Measurements from ENCODE around the gene OR4D11.
"Not testable (repeated sequence)": the region's sequence is repeated elsewhere in the genome, so short reads cannot be mapped to it uniquely, and the experiment has no call there.

Gene OR4D11

DNA sequence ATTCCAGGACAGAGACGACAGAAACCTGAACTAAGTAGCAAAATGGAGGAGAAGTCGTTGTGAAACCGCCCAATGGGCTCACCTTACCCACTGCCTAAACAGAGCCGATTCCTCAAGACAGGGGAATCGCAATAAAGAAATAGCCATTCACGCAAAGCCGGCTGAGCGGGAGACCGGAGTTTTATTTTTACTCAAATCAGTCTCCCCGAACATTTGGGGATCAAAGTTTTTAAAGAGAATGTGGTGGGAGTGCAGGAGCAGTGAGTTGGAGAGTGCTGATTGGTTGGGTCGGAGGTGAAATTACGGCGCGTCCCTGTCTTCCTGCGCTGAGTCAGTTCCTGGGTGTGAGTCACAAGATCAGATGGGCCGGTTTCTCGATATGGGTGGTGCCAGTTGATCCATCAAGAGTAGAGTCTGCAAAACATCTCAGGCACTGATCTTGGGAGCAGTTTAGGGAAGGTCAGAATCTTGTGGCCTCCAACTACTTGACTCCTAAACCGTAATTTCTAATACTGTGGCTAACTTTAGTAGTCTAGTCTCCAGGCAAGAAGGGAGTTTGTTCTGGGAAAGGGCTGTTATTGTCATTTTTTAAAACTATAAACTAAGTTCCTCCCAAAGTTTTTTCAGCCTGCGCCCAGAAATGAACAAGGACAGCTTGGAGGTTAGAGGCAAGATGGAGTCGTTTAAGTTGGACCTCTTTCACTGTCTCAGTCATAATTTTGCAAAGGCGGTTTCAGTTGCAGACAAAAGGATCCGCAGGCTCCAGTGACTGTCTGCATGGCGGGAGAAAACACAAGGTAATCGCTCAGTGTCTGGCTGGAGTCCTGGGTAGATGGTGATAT is 42.0 kb downstream of the OR4D11 start:
- no peaks in the 10 kb centered on the region for H3K9me3 ChIP-seq (ENCODE audit: control insufficient read depth, low read length)
- H3K4me3 ChIP-seq (ENCODE audit: insufficient read depth, low read depth, low read length, poor library complexity, severe bottlenecking): no peak overlapping the region
- no peak overlapping the region for H3K27ac ChIP-seq (ENCODE audit: insufficient read depth, low read length, poor library complexity, severe bottlenecking)
- H3K36me3 ChIP-seq (ENCODE audit: control insufficient read depth, insufficient read depth, low read length): no peaks in the 10 kb centered on the region
- DNase-seq: no peak
- no peaks in the 10 kb centered on the region for H3K4me1 ChIP-seq (ENCODE audit: control insufficient read depth, insufficient read depth, low read length, poor library complexity, severe bottlenecking)
- no peaks in the 10 kb centered on the region for H3K27me3 ChIP-seq (replicated peaks; ENCODE audit: control insufficient read depth, insufficient read depth, low read length, poor library complexity, severe bottlenecking)

DNA sequence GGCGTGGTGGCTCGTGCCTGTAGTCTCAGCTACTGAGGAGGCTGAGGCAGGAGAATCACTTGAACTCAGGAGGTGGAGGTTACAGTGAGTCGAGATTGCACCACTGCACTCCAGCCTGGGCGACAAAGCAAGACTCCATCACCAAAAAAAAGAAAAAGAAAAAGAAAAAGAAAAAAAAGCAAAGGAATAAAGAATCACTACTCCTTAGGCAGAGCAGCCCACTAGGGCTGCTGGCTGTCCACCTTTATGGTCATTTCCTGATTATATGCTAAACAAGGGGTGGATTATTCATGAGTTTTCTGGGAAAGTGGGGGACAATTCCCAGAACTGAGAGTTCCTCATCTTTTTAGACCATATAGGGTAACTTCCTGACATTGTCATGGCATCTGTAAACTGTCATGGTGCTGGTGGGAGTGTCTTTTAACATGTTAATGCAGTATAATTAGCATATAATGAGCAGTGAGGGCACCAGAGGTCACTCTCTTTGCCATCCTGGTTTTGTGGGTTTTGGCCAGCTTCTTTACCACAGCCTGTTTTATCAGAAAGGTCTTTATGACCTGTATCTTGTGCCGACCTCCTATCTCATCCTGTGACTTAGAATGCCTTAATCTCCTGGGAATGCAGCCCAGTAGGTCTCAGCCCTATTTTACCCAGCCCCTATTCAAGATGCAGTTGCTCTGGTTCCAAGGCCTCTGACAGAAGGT is 44.4 kb downstream of the OR4D11 start:
- H3K27me3 ChIP-seq (replicated peaks; ENCODE audit: control insufficient read depth, insufficient read depth, low read length, poor library complexity, severe bottlenecking); H3K36me3 ChIP-seq (ENCODE audit: control insufficient read depth, insufficient read depth, low read length); H3K4me1 ChIP-seq (ENCODE audit: control insufficient read depth, insufficient read depth, low read length, poor library complexity, severe bottlenecking); DNase-seq; H3K9me3 ChIP-seq (ENCODE audit: control insufficient read depth, low read length); H3K27ac ChIP-seq (ENCODE audit: insufficient read depth, low read length, poor library complexity, severe bottlenecking); H3K4me3 ChIP-seq (ENCODE audit: insufficient read depth, low read depth, low read length, poor library complexity, severe bottlenecking): not testable (repeated sequence)

DNA sequence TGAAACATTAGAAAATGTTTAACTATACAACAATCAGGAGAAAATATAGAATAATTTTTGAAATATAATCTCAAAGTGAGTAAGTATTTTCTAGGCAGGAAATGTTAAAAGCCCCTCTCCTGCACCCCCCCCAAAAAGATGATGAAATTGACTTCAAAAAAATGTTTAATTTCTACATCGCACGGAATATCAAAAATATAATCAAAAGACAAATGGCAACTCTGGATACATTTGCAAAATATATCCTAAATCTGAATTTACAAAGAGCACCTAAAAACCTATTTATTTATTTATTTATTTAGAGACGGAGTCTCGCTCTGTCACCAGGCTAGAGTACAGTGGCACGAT is 44.9 kb downstream of the OR4D11 start:
- no peak for DNase-seq
- no peaks in the 10 kb centered on the region for H3K27me3 ChIP-seq (replicated peaks; ENCODE audit: control insufficient read depth, insufficient read depth, low read length, poor library complexity, severe bottlenecking)
- no peaks in the 10 kb centered on the region for H3K4me1 ChIP-seq (ENCODE audit: control insufficient read depth, insufficient read depth, low read length, poor library complexity, severe bottlenecking)
- H3K36me3 ChIP-seq (ENCODE audit: control insufficient read depth, insufficient read depth, low read length): no peaks in the 10 kb centered on the region
- H3K27ac ChIP-seq (ENCODE audit: insufficient read depth, low read length, poor library complexity, severe bottlenecking): no peak overlapping the region
- H3K9me3 ChIP-seq (ENCODE audit: control insufficient read depth, low read length): no peaks in the 10 kb centered on the region
- no peak overlapping the region for H3K4me3 ChIP-seq (ENCODE audit: insufficient read depth, low read depth, low read length, poor library complexity, severe bottlenecking)

DNA sequence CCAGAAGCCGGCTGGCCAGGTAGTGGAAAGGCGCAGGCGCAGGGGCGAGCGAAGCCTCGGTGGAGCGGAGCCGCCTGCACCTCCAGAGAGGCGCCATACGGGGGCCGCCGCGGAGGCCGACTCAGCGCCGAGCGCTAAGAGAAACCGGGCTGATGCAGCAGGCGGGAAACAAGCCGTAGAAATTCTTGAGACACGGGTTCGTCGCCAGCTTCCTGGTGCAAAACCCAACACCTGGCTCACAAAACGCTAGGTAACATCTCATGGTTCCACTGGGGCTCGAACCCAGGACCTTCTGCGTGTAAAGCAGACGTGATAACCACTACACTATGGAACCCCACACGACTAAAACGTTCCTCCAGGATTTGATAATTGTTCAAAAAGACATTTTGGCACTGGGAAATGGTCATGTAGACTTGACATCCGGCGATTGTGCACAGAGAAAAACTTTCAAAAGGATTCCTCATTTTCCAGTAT is 47.0 kb downstream of the OR4D11 start:
- Histone ChIP-seq H3K36me3 (ENCODE audit: control insufficient read depth, insufficient read depth, low read length) (no peaks in the 10 kb centered on the region), H3K4me3 (ENCODE audit: insufficient read depth, low read depth, low read length, poor library complexity, severe bottlenecking) (peak overlapping the region; percentile 50), H3K9me3 (ENCODE audit: control insufficient read depth, low read length) (no peaks in the 10 kb centered on the region), H3K4me1 (ENCODE audit: control insufficient read depth, insufficient read depth, low read length, poor library complexity, severe bottlenecking) (no peaks in the 10 kb centered on the region), H3K27ac (ENCODE audit: insufficient read depth, low read length, poor library complexity, severe bottlenecking) (peak overlapping the region; percentile 53), H3K27me3 (replicated peaks; ENCODE audit: control insufficient read depth, insufficient read depth, low read length, poor library complexity, severe bottlenecking) (no peaks in the 10 kb centered on the region)
- DNase-seq: peak; percentile 68 to 77 (median 73)

DNA sequence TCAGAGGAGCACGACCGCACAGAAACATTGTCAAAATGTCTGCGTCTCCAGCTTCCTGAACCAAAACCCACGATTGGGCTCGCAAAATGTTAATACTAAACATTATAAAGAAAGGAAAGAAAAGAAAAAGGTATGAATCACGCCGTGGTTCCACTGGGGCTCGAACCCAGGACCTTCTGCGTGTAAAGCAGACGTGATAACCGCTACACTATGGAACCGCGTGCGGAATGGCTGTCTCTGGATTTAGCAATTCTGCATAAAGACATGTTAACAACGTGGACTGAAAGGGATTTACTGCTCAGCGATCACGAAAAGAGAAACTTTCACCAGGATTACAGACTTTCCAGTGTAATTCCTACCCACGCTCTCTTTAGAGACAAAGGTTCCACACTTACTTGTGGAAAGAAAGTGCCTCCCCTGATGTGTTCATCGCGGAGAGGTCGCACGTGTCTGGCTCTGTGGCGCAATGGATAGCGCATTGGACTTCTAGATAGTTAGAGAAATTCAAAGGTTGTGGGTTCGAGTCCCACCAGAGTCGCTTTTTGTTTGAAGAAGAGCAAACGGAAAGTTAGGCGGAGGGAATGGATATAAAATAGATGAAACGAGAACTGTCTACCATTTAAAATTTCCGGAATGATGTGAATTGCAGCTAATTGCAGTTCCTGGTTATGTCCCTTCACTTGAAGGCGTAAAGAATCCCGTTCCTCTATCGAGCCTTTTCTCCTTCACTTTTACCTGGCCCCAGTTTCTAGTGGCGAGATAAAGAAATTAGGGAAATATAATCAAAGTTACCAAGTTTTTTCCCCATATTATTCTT is 47.7 kb downstream of the OR4D11 start:
- Histone ChIP-seq H3K4me1 (ENCODE audit: control insufficient read depth, insufficient read depth, low read length, poor library complexity, severe bottlenecking) (no peaks in the 10 kb centered on the region), H3K27ac (ENCODE audit: insufficient read depth, low read length, poor library complexity, severe bottlenecking) (peak overlapping the region; percentile 43), H3K27me3 (replicated peaks; ENCODE audit: control insufficient read depth, insufficient read depth, low read length, poor library complexity, severe bottlenecking) (no peaks in the 10 kb centered on the region), H3K36me3 (ENCODE audit: control insufficient read depth, insufficient read depth, low read length) (no peaks in the 10 kb centered on the region), H3K9me3 (ENCODE audit: control insufficient read depth, low read length) (no peaks in the 10 kb centered on the region), H3K4me3 (ENCODE audit: insufficient read depth, low read depth, low read length, poor library complexity, severe bottlenecking) (peak overlapping the region; percentile 50)
- peak; percentile 68 to 71 (median 70) for DNase-seq

DNA sequence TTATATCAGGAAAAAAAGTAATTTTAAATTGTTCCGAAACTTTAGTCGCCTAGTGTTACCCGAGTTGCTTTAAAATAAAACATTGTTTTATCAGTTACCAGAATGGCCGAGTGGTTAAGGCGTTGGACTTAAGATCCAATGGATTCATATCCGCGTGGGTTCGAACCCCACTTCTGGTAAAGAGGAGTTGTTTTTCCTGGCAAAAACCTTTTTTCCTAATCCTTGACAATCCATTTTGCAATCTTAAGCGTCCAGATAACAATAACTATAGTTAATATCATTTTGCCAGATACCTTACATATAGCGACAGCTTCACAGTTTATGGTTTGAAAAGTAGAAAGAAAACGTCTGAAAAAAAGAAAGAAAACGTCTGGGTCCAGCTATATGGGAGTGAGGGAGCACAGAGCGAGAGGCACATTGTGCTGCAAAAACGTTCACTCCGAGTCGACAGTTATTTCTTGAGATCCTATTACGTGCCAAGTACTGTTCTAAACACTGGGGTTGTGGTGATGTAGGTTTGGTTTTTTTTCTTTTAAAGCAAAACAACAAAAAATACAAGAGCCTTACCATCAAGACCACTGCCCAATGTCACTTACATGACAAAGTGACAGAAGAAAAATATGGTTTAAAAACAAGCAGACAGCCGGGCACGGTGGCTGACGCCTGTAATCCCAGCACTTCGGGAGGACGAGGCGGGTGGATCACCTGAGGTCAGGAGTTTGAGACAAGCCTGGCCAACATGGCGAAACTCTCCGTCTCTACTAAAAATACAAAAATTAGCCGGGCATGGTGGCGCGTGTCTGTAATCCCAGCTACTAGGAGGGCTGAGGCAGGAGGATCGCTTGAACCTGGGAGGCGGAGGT is 48.5 kb downstream of the OR4D11 start:
- Histone ChIP-seq H3K27me3 (replicated peaks; ENCODE audit: control insufficient read depth, insufficient read depth, low read length, poor library complexity, severe bottlenecking) (no peaks in the 10 kb centered on the region), H3K27ac (ENCODE audit: insufficient read depth, low read length, poor library complexity, severe bottlenecking) (no peak overlapping the region), H3K9me3 (ENCODE audit: control insufficient read depth, low read length) (no peaks in the 10 kb centered on the region), H3K4me1 (ENCODE audit: control insufficient read depth, insufficient read depth, low read length, poor library complexity, severe bottlenecking) (no peaks in the 10 kb centered on the region), H3K36me3 (ENCODE audit: control insufficient read depth, insufficient read depth, low read length) (no peaks in the 10 kb centered on the region), H3K4me3 (ENCODE audit: insufficient read depth, low read depth, low read length, poor library complexity, severe bottlenecking) (peak overlapping the region; percentile 50)
- no peak for DNase-seq

DNA sequence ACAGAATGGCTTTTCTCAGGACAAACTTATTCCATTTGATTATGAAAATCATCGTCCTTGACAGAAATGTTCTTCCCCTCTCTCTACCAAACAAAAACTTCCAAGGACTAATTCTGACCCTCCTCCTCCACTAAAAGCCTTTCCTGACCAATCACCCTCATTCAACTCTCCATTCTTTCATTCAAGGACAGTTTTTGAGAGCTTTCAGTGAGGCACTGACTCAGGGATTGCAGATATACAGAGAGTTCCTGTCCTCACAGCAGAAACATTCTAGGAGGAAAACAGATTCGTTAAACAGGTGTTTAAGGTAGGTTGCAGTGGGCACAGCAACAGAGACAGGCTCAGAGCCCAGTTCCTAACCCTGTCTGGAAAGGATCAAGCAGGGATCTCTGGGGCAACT is 49.5 kb downstream of the OR4D11 start:
- DNase-seq: no peak
- Histone ChIP-seq H3K36me3 (ENCODE audit: control insufficient read depth, insufficient read depth, low read length) (no peaks in the 10 kb centered on the region), H3K27ac (ENCODE audit: insufficient read depth, low read length, poor library complexity, severe bottlenecking) (no peak overlapping the region), H3K4me3 (ENCODE audit: insufficient read depth, low read depth, low read length, poor library complexity, severe bottlenecking) (no peak overlapping the region), H3K27me3 (replicated peaks; ENCODE audit: control insufficient read depth, insufficient read depth, low read length, poor library complexity, severe bottlenecking) (no peaks in the 10 kb centered on the region), H3K4me1 (ENCODE audit: control insufficient read depth, insufficient read depth, low read length, poor library complexity, severe bottlenecking) (no peaks in the 10 kb centered on the region), H3K9me3 (ENCODE audit: control insufficient read depth, low read length) (no peaks in the 10 kb centered on the region)

DNA sequence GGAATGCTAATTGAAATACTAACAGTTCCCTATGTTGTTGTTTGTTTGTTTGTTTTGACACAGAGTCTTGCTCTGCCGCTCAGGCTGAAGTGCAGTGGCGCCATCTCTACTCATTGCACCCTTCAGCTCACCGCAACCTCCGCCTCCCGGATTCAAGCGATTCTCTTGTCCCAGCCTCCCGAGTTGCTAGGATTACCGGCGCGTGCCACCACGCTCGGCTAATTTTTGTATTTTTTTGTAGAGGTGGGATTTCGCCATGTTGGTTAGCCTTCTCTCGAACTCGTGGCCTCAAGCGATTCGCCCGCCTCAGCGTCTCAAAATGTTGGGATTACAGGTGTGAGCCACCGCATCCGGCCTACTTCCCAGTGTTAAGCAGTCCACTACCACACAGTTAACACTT is 49.9 kb downstream of the OR4D11 start:
- Histone ChIP-seq H3K27me3 (replicated peaks; ENCODE audit: control insufficient read depth, insufficient read depth, low read length, poor library complexity, severe bottlenecking) (no peaks in the 10 kb centered on the region), H3K36me3 (ENCODE audit: control insufficient read depth, insufficient read depth, low read length) (no peaks in the 10 kb centered on the region), H3K9me3 (ENCODE audit: control insufficient read depth, low read length) (no peaks in the 10 kb centered on the region), H3K4me3 (ENCODE audit: insufficient read depth, low read depth, low read length, poor library complexity, severe bottlenecking) (no peak overlapping the region), H3K27ac (ENCODE audit: insufficient read depth, low read length, poor library complexity, severe bottlenecking) (no peak overlapping the region), H3K4me1 (ENCODE audit: control insufficient read depth, insufficient read depth, low read length, poor library complexity, severe bottlenecking) (no peaks in the 10 kb centered on the region)
- no peak for DNase-seq
